NAMALWA (cell line): ENCODE data around the gene ANKRD53.

Experiments
- DNase-seq: peaks from one replicate; pipeline ENCODE4 v3.0.0-alpha.2; 2015; ENCODE audit warnings: low spot score

ANKRD53 gene

DNA sequence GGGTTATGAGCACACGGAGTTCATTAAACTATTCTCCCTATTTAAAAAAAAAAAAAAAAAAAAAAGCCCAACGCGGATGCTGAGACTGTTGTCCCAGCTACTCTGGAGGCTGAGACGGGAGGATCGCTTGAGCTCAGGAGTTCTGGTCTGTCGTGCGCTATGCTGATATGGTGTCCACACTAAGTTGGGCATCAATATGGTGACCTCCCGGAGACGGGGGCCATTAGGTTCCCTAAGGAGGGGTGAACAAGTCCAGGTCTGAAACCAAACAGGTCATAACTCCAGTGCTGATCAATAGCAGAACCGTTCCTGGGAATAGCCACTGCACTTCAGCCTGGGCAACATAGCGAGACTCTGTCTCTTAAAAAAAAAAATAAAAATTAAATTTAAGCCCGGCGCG, 12.9 kb upstream of the ANKRD53 start:
- DNase-seq = no peak

DNA sequence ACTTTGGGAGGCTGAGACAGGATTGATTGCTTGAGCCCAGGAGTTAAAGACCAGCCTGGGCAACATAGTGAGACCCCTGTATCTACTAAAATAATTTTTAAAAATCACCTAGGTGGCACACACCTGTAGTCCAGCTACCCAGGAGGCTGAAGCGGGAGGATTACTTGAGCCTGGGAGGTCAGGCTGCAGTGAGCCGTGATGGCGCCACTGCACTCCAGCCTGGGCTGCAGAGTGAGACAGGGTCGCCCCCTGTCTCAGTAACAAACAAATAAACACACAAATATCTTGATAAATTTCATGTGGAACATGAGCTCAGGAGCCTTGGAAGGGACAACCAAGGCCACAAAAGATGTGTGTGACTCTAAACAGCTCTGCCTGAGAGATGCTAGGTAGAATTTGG, 11.7 kb upstream of the ANKRD53 start:
- DNase-seq = no peak

DNA sequence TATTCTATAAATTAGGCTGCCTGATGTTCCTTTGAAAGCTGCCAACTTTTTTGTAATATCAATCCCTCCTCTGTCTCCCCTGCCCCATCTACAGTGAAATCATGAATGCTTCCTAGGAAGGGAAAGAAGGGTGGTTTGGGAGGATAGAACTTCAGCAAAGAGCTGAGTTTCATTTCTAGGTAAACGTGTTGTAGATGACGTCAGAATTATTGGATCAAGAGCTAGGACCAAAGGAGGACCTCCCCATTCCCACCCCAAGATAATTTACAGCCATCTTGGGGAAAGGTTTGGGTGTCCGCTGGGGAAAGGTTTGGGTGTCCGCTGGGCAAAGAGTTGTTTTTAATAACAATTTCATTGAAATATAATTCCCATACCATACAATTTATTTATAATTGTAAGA, 11.2 kb upstream of the ANKRD53 start:
- no peak for DNase-seq

DNA sequence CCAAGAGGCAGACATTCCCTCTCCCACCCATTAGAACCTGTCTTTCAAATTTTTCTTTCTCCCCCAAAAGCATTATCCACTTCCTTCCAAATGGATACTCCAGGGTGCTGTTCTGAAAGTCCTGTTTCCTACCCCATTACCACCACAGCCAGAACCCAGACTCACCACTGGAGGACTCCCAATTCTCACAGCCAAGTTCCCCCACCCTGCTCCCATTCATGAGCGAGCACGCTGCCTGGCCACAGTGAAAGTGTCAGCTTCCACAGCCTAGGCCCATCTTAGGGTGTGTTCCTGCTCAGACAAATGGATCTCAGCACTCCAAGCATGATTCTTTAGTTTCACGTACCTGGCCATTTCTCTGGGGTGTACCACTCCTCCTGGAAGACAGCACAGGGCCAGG, 3.8 kb upstream of the ANKRD53 start:
- no peak for DNase-seq

DNA sequence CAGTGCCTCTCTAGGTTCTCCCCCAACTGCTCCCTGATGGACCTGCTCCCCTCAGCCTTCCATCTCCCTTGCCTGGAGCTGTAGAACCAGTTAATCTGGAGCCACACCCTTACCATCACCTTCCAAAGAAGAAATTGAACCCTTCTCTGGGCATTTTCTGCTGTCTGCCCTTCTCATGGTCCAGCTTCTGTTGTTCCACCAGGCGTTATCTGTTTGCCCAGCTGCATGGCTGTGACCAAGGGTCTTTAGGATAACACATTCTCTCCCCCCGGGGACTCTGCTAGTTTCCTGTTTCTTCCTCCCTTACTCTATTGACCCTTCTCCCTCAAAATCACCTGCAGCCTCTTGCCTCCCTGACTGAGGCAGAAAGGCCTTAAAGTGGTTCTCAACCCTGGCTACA, 3.2 kb upstream of the ANKRD53 start:
- DNase-seq = no peak

DNA sequence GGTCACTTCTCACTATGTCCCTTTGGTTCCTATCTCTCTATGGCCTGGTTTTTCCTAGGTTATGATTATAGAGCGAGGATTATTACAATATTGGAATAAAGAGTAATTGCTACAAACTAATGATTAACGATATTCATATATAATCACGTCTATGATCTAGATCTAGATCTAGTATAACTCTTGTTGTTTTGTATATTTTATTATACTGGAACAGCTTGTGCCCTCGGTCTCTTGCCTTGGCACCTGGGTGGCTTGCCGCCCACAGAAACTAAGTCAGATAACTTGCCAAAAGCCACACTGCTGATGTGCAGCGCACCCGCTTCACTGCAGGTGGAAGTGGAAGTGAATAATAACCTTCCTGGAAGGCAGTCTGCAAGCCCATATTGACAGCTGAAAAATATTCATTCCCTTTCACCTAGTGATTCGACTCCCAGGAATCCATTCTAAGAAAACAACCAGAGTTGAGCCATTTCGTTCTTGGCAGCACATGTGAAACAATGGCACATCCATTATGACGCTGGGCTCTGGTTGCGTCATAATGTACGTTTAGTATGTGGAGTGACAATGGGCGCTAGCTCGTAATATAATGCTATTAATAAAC, 725 bp upstream of the ANKRD53 start:
- no peak for DNase-seq

DNA sequence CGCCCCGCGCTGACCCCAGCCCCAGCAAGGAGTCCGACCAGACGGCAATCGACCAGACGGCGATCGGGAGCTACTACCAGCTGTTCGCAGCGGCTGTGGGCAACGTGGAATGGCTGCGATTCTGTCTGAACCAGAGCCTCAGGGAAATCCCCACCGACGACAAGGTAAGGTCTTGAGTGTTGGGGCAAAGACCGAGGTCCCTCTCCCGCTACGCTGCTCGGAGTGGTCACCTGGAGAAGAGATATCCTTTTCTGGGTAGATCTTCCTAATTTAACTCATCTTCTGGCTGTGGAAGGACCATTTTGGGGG, 704 bp downstream of the ANKRD53 start:
- DNase-seq = no peak

DNA sequence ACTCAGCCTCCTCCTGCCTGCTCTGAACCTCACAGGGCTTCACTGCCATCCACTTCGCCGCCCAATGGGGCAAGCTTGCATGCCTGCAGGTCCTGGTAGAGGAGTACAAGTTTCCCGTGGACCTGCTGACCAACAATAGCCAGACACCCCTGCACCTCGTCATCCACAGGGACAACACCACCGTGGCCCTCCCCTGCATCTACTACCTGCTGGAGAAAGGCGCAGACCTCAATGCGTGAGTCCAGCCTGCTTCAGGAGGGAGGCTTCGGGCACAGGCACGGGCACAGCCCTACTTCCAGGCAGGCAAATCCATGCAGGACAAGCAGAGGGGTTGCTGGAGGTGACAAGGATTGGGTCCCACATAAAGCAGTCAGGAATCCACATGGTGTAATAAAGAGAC, 1.2 kb downstream of the ANKRD53 start:
- no peak for DNase-seq

DNA sequence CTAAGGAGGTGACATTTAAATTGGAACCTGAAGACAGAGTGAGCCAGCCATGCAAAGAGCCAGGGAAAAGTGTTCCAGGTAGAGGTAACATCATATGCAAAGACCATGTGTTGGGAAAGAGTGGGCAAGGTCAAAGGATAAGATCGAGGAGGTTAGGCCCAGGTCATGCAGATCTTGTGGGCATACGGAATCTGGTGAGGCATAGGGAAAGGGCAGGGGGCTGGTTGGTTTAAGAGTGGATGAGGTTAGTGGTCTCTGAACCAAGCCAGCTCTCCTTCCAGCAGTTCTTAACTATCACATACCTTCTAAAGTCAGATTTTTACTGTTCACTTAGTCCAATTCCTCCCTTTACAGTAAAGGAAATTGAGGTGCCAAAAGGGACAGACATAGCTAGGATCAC, 3.0 kb downstream of the ANKRD53 start:
- DNase-seq = no peak

DNA sequence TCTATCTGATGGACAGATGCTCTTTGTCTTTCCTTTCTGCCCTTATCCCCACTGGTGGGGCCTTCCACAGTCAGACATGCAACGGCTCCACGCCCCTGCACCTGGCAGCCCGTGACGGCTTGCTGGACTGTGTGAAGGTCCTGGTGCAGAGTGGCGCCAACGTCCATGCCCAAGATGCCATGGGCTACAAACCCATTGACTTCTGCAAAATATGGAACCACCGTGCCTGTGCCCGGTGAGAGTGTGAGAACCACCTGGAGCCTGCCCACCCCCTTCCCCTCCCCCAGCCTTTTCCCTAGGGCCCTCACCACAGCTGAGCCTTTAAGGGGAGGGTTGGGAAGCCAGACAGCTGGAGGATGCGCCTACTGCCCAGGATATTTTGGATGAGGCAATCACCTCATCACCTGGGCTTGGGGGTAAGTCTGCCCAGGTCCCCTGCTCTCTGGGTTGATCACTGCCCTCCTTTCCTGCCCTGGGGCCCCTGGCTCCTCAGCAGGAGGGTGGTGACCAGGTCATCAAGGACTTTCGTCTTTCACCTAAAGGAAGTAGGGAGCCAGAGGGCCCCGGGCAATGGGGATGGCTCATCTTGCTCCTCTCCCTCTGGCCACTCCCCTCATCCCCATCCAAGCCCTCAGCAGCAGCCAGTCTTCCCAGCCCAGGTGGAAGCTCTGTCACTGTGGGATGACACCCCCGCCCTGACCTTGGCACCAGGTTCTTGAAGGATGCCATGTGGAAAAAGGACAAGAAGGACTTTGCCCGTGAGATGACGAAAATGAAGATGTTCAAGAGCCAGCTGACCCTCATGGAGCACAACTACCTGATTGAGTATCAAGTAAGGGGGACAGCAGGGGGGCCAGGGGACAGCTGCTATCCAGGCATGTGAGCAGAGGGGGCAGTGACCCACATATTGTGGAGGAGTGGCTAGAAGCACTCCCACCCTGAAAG, 3.7 kb downstream of the ANKRD53 start:
- DNase-seq = no peak

DNA sequence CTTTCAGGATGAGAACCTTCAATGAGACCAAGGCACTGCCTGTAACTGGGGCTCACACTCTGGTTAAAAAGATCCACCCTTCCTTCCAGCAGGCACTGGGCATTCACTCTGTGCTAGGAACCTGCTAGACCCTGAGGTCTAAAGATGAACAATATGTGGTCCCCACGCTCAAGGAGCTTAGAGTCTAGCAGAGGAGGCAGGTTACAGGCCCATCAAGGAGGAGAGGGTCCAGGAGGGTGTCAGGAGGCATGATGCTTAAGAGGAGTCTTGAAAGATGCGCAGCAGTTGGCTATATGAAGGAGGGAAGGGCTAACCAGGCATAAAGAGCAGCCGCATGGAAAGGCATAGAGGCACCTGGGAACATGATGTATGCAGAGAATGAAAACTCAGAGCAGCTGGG, 4.5 kb downstream of the ANKRD53 start:
- DNase-seq = no peak

DNA sequence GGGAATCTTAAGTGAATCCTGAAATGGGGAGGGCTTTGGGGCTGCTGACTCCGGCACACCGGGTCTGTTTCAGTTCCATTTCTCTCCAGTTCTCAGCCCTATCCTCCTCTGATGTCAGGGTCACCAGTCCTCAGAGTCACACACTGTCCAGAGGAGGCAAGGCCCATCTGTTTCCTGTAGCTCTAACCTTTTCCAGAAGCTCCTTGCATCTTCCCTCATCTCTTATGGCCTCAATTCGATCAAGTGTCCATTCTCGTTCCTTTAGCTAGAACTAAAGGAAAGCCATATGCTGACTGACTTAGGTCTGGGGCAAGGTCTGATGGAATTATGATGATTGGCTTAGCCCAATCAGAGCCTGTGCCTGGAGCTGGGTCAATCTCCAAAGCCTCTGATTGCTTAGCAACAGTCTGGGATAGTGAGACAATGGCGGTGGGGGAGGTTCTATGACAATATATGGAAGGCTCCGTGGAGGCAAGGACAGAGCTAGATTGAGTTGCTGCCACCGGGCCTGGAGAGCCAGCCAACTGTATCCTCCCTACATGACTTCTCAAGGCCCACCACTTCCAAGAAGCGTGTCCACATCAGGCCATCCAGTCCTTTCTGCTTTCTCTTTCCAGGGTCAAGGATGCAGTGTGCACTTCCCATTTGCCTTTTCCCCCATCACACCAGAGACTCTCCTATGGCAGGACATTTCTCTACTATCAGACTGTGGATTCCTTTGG, 5.2 kb downstream of the ANKRD53 start:
- no peak for DNase-seq

DNA sequence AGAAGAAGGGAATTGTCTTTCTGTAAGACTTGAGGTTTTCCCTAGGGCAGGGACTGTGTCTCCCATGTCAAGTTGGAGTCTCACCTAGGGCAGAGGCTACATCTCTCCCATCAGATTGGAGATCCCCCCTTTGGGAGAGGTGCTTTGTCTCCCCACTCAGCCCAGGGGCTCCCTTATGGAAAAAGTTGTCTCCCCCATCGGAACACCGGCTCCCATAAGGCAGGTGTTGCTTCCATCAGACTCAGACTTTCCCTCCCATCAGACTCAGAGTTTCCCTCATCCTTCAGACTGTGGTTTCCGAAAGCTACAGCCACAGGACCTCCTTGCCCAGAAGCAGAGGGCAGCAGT, 5.8 kb downstream of the ANKRD53 start:
- no peak for DNase-seq

DNA sequence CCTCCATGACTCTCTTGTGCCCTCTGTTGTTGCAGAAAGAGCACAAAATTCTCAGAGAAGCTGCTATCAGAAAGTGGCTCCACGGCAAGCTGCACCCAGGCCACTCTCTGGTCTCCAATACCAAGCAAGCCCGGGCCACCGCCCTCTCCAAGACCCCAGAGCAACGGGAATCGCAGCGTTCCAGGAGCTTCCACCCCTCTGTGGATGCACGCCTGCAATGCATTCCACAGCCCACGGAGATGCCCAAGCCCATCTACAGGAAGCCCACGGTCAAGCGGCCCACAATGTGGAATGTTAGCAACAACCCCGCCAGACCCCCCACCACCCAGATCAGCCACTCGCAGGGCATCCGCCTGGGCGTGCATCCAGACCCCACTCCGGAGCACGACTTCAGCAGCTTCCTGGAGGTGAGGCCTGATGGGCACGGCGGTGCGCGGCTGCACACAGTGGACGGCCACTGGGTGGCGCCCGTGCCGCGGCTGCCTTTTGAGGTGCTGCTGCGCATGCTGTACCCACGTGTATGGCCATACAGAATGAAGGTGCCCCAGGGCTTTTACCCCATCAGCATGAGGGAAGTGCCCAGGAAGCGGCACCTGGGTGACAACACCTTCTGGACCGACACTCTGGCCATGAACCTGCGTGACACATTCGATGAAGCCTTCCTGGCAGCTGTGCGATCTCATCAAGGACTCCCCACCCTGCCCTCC, 6.3 kb downstream of the ANKRD53 start:
- peak; percentile 77 for DNase-seq

DNA sequence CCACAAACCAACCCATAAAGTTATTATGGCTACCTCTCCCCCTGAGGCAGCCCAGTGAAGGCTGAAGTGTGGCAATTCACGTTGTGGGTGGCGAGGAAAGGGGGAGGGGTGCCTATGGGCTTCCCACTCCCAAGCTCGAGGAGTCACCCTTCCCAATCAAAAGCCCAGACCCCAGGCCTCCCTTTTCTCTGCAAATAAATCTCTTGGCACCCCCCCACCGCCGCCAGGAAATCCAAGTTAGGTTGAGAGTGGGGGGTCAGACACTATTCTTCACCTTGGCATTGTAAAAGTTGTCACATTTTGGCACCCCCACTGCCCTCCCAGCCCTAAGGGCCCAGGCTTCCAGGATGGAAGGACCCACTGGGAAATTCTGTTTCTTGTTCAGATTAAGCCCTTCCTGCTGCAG, 6.9 kb downstream of the ANKRD53 start:
- no peak for DNase-seq

DNA sequence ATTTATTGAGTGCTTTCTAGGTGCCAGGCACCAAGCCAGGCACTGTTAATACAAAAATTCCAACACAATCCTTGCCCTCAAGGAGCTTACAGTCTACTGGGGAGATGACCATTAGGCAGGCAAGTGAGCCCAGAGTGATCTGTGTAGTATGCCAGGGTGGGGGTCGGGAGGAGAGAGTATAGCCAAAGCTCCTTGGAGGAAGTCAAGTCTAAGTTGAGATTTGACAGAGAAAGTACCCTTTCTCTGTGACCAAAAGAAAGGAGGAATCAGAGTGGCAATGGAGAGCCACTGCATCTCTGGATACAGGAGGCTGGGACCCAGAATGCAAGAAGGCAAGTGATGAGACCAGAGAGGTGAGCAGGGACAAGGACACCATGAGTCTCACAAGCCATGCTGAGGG, 7.5 kb downstream of the ANKRD53 start:
- DNase-seq = no peak

DNA sequence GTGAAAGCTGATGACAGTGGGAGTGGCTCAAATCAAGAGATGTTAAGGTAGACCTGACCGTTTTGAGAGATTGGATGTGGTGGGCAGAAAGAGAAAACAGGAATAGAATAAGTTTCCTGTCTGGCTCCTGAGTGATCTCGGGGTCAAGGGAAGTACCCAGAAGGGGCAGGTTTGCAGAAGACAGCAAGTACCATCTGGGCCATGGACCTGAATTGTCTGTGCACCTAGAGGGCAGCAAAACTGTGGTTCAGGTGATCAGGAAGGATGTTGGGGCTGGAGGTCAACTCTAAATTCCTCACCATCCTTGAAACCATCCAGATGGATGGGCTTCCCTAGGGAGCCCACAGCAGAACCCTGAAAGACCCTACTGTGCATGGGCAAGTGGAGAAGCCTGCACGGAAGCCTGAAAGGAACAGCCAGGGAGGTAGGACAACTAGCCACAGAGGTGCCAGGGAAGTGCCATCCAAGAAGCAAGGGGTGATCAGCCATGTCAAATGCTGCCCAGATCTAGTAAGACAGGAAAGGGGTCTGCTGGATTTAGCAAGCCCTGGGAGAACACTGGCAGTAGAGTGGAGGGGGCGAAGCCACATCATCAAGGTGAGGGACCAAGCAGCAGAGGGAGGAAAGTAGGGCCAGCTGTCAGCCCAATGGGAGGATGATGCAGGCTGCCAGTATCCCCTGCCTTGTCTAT, 8.2 kb downstream of the ANKRD53 start:
- DNase-seq = no peak

DNA sequence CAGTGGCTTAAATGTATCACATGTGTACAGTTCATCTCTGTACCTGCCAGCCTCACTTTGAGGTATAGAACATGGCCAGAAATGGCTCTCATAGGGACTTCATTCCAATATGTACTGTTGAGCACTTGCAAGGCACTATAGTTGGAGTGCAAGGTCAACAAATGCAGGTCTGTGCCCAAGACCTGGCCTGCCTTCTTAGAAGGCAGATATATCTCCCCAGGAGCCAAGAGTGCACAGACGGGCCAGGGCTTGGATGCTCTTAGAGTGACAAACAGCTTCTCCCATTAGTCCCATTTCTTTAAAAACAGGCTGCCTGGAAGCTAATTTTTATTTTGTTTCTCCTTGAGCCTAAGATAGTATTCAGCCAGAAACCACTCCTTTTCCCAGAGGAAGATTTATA, 9.0 kb downstream of the ANKRD53 start:
- DNase-seq = no peak

DNA sequence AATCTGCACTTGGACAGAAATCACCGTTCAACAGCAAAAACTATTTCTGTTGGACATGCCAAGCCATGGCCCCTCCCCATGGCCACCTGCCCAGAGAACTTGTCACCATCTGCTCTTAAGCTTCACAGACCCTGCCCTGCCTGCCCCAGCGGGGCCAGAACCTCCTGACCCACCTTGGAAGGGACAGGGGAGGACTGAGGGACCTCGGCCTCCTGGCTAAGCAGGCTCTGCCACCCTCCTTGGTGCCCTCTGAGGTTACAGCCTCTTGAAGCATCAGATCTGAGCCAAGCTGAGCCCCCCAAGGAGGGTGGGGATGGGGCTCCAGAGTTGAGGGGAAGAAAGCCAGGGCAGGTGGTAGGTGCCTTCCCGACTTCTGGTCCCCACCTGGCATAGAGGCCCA, 9.7 kb downstream of the ANKRD53 start:
- DNase-seq = no peak

DNA sequence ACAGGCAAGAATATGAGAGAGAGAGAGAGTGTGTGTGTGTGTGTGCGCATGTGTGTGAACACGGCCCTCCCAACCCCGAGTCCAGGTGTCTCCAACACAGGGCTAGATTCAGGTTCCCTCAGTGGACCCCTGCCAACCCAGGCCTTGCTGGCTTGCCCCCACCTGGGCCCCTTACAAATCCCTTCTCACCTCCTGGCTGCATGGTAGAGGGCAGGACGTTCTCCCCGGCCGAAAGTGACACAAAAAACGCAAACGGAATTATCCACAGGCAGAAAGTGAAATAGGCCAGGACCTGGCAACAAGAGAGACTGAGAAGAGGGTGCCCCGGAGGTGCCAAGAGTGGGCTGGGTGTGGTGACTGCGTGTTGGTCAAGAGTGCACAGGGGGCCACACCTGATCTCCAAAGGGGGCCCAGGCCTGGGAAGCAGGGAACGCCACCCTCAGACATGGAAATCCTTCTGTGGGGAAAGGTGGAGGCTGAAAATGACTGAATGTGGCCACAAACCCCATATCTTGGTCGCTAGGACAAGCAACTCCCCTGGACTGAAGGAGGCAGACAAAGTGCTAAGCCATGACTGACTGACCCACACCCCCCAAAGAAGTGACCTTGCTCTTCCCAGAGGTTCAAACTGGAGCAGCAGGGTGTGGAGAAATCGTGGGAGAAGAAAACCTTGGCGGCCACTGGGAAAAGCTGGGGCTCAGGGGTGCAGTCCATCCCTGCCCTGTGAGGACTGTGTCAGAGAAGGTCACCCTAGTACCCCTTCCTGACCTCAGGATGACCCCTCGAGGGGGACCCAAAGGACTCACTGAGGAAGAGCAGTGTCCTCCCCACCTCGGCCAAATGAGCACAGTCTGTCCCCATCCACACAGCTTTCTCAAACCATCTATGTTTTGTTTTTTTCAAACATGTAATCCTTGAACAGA, 10.6 kb downstream of the ANKRD53 start:
- DNase-seq = no peak

DNA sequence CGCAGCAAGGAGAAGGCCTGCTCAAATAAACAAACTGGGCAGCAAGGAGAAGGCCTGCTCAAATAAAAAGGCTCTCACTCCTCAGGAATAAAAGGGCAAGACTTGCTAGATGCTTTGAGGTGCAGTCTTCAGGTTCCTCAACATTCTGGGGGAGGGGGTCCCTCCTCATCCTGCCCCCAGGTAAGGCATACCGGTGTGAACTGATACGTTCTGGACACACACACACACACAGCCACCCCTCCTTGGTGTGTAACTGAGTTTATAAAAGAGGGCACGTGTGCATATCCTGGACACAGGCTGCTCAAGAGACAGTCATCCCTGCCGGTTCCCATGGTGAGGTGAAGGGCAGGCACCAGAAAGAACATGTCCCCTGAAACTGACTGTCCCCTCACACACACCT, 11.8 kb downstream of the ANKRD53 start:
- no peak for DNase-seq
